GM12875 (cell line): ENCODE measurements around the gene GOLM1.

Experiments
- H3K4me3 ChIP-seq: one replicate; pipeline ENCODE4 v1.5.1; 2011; ENCODE audit warnings: low read depth, low read length, control low read depth
- TF ChIP-seq, protein P1 (sequence below): IDR thresholded peaks from 2 replicates; pipeline ENCODE4 v1.5.1; 2011; ENCODE audit warnings: low read depth, mild to moderate bottlenecking, control low read depth, inconsistent platforms, low read length, moderate library complexity, borderline replicate concordance; ENCODE audit not compliant: insufficient read depth

Gene GOLM1

DNA sequence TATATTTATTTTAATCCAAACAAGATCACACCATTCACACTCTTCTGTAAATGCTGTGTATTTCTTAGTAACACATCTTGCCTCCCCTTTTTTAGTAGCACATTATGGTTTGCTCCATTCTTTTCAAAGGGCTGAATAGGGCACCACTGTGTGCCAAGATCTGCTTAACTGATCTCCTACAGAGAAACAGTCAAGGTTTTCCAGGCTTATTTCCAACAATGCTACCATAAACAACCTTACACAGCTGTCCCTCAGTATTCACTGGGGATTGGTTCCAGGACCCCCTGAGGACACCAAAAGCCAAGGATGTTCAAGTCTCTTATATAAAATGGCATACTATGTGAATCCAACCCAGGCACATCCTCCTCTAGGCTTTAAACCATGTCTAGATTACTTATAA, 16.5 kb downstream of the GOLM1 start:
- H3K4me3 ChIP-seq: no peak overlapping the region
- TF ChIP-seq, protein P1, sequence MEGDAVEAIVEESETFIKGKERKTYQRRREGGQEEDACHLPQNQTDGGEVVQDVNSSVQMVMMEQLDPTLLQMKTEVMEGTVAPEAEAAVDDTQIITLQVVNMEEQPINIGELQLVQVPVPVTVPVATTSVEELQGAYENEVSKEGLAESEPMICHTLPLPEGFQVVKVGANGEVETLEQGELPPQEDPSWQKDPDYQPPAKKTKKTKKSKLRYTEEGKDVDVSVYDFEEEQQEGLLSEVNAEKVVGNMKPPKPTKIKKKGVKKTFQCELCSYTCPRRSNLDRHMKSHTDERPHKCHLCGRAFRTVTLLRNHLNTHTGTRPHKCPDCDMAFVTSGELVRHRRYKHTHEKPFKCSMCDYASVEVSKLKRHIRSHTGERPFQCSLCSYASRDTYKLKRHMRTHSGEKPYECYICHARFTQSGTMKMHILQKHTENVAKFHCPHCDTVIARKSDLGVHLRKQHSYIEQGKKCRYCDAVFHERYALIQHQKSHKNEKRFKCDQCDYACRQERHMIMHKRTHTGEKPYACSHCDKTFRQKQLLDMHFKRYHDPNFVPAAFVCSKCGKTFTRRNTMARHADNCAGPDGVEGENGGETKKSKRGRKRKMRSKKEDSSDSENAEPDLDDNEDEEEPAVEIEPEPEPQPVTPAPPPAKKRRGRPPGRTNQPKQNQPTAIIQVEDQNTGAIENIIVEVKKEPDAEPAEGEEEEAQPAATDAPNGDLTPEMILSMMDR: no peak

DNA sequence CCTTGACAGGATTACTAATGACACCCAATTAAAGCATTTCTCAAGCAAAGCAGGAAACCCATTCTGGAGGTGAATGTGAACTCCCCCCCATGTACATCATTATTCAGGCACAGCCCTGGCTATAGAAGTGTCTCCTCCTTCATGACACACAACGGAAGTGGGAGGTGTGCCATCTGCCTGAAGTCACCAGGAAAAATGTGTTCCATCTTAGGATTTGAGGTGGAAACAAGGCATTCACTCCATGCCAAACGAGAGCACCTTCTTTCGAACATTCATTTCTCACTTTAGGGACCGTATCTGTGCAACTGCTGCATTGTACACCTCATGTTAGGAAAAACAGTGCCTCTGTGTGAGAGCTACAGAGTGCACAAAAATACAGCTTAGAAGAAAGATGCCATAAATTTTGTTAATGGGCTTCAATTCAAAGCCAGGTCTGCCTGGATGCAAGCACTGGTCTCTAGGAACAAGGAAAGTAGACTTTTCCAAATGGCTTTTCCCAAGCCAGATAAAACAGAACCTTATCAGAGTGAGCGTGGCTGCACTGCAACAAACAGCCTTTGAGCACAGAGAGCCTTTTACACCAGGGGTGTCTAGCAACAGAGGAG, 19.4 kb downstream of the GOLM1 start:
- no peak overlapping the region for H3K4me3 ChIP-seq
- TF ChIP-seq, protein P1: no peak

DNA sequence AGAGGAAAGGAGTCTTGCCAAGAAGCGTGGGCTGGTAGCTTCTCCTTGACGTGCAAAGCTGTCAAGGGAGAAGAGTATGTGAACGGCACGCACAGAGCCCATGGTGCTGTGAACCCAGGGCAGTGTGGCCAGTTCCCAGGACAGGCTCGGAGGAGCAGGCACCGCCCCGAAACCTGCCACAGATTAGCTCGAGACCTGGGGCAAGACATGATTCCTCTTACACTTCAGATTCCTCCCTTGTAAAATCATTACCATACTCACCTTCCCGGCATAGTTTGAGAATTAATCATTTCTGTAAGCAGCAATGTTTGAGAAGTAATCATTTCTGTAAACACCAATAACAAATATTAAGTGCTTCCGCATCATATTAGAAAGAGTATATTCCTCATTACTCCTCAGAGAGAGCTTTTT, 19.9 kb downstream of the GOLM1 start:
- H3K4me3 ChIP-seq: no peak overlapping the region
- TF ChIP-seq, protein P1: no peak

DNA sequence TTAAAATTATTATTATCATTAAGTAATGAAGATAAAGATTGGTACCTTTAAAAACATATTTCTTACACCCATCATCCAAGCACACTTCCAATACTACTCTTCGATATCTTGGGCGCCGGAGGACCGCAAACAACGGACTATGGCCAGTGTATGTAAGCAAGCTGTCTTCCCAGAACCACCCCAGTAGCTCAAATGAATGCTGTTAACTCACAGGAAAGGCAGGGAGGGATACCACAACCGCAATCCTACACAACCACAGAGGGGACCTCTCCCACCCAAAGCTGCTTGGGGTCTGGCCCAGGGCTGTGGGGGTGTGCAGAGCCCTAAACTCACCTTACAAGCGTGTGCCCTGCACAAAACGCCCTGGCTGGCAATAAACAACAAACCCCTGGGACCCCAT, 20.6 kb downstream of the GOLM1 start:
- TF ChIP-seq, protein P1: no peak

DNA sequence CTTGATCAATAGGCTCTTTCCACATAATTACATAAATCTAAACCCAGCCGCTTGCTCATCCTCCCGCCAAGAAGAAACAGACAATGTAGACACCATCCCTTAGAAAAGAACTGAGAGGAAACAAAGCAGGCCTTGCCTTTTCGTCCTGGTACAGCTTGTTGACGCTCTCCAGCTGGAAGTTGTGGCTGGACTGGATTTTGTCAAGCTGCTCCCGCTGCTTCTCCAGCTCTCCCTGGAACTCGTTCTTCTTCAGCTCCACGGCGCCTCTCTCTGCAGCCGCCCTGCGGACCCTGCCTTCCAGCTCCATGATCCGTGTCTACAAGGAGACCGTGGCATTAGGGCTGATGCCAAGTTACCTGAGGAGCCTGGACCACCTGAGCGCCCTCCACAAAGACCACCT, 22.1 kb downstream of the GOLM1 start:
- no peak overlapping the region for H3K4me3 ChIP-seq
- TF ChIP-seq, protein P1: no peak

More for the DNA sequence above, 20.6 kb downstream of the GOLM1 start:
- no peak overlapping the region for H3K4me3 ChIP-seq

DNA sequence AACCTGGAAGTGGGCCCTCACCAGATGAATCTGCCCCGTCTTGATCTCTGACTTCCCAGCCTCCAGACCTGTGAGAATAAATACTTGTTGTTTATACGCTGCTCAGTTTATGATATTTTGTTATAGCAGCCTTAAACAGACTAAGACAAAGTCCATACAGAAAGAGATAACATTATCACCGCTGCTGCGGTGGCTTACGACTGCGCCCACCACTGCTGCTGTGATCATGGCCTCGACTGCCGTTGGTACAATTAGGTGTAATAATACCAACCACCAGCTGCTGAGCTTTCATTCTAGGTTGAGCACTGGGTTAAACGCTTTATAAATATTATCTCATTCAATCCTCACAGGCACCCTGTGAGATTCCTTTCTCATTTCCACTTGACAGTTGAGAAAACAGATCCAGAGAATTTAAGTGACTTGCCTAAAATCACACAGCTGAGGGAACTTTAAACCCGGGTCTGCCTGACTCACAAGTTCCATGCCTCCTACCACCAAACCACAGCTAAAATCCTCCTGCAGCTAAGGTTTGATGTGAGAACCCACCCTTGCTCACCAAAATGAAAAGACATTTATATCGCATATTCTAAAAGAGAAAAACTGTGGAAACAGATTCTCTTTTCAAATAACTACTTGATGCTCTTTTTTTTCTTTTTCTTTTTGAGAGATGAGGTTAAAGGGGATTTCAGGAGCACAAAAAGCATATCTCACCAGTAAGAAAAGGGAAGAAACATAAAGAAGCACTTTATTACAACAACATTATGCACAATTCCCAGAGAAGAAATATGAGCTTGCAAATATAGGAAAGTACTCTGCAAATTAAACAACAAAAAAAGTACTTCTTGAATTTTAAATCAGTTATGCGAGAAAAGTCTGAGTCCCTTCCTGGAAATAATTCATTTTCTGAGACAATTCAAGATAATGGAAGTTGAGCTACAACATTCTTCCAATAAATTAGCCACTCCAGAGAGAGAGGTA, 23.9 kb downstream of the GOLM1 start:
- TF ChIP-seq, protein P1: no peak
- H3K4me3 ChIP-seq: no peak overlapping the region
